Large intestine (tissue), 3 donors: ENCODE measurements around the gene ZFR2. TPM values are rescaled to one million over a fixed set of nuclear protein-coding genes. Genes with fewer than 3 reads are reported as not detected.
"Not testable (repeated sequence)": the region's sequence is repeated elsewhere in the genome, so short reads cannot be mapped to it uniquely, and the experiment has no call there.

Experiments
- DNase-seq, 2 donors: peaks; one replicate each; pipeline versions ENCODE4 v3.0.0 to v3.0.0-alpha.2; 2013
- H3K27ac ChIP-seq: one replicate; pipeline ENCODE4 v1.5.1; 2013; ENCODE audit warnings: low read length
- H3K27me3 ChIP-seq: 2 replicates; pipeline ENCODE4 v1.6.1; 2013; ENCODE audit warnings: low read length; ENCODE audit not compliant: control insufficient read depth, insufficient read depth
- H3K36me3 ChIP-seq: 2 replicates; pipeline ENCODE4 v1.6.1; 2013; ENCODE audit warnings: low read length; ENCODE audit not compliant: control insufficient read depth, insufficient read depth
- H3K4me1 ChIP-seq: one replicate; pipeline ENCODE4 v1.6.1; 2013; ENCODE audit warnings: low read length; ENCODE audit not compliant: control insufficient read depth, insufficient read depth
- H3K4me3 ChIP-seq: one replicate; pipeline ENCODE4 v1.5.1; 2013; ENCODE audit warnings: low read length
- H3K9me3 ChIP-seq: one replicate; pipeline ENCODE4 v1.6.1; 2013; ENCODE audit warnings: mild to moderate bottlenecking, low read depth, low read length, moderate library complexity; ENCODE audit not compliant: control insufficient read depth
- WGBS: methylation state at CpG from one replicate; pipeline ENCODE4 v1.1.5; 2013; ENCODE audit warnings: low lambda C conversion rate; ENCODE audit not compliant: insufficient coverage; 5-methylcytosine and 5-hydroxymethylcytosine counted together
- polyA plus RNA-seq: library from polyadenylated mRNA; unstranded; fragments of 120-200 nt; gene quantifications from one replicate; pipeline ENCODE4 v1.2.1, GENCODE V29; 2013

ZFR2 gene
- polyA plus RNA-seq, 1 donor = 1.8 TPM

DNA sequence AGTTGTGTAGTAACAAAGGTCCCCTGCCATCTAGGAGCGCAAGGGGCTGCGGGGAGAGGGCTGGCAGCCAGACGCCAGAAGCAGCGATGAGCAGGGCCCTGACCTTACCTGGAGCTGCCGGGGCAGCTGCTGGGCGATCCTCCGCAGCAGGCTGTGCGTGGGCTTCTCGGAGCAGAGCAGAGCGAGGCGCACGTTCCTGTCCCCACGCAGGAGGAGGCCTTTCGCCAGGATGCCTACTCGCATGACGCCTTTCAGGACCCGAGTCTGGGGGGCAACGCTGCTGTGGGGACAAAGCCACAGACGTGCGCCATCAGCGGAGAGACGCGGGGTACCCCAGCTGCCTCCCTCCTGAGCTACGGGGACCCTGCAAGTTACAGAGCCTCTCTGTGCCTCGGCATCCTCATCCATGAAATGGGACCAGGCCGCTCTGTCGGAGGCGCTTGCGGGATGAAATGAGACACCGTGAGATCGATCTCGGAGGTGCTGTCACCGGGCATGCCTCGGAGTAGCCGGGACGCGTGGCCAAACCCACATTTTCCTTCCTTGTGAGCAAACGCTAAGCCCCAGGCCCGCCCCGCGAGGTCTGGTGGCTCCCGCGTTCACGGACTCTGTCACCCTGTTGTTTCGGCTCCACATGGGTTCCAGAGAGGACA lies 52.1 kb downstream of the ZFR2 start:
- no peak for DNase-seq
- Histone ChIP-seq H3K27me3 (no peaks in the 10 kb centered on the region), H3K4me3 (no peak overlapping the region), H3K36me3 (no peaks in the 10 kb centered on the region), H3K27ac (no peak overlapping the region), H3K4me1 (no peaks in the 10 kb centered on the region), H3K9me3 (no peaks in the 10 kb centered on the region)
- WGBS = no CpG with 5 or more reads among the region's 45 CpGs

GRCh38 chr19:3816148-3816547 lies 52.7 kb downstream of the ZFR2 start:
- not testable (repeated sequence) for H3K9me3 ChIP-seq, H3K27ac ChIP-seq, H3K27me3 ChIP-seq, H3K4me3 ChIP-seq, H3K4me1 ChIP-seq, DNase-seq, H3K36me3 ChIP-seq
- WGBS = no CpG with 5 or more reads among the region's 9 CpGs

- DNase-seq = no peak
- 80% methylated on average over 1 of the region's 4 CpGs for WGBS
- Histone ChIP-seq H3K9me3 (peaks cover 2% of the 10 kb centered on the region), H3K27me3 (no peaks in the 10 kb centered on the region), H3K4me3 (no peak overlapping the region), H3K27ac (no peak overlapping the region), H3K36me3 (no peaks in the 10 kb centered on the region), H3K4me1 (no peaks in the 10 kb centered on the region)
Observed at GRCh38 chr19:3814648-3815047, 54.2 kb downstream of the ZFR2 start.

- no CpG with 5 or more reads among the region's 22 CpGs for WGBS
Observed at GRCh38 chr19:3813473-3814392, 55.1 kb downstream of the ZFR2 start.

DNA sequence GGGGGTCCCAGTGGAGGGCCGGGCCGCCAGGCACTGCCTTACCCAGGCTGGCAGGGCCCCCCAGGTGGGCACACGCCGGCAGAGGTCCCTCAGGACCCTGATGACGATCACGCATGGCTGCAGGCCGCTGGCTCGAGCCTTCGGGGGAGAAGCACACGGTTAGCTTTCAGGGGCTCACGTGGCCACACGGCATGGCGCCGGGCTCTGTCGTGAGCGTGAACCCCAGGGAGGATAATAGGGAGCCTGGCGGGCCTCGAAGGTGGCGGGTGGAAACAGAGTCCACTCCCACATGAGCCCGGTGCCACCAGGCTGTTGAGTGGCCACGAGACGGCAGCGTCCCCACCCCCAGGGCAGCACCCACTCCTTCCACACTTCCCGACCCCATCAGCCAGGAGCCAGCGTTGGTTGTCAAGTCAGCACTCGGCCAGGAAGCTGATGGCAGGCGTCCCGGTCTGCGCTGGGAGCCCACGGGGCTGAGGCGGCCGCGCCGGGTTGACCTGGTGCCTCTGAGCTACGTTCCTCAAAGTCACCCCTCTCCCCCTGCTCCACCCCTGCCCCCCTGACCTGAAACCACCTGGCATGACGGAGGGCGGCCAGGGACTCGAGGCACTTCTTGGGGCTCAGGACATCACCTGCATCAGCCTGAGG lies 58.0 kb downstream of the ZFR2 start:
- H3K4me1 ChIP-seq = no peaks in the 10 kb centered on the region
- WGBS = no CpG with 5 or more reads among the region's 38 CpGs
- no peaks in the 10 kb centered on the region for H3K36me3 ChIP-seq
- no peaks in the 10 kb centered on the region for H3K27me3 ChIP-seq
- no peak for DNase-seq
- H3K9me3 ChIP-seq = peaks cover 7% of the 10 kb centered on the region
- H3K27ac ChIP-seq = no peak overlapping the region
- H3K4me3 ChIP-seq = no peak overlapping the region

More at GRCh38 chr19:3813473-3814392, 55.1 kb downstream of the ZFR2 start:
- Histone ChIP-seq H3K27ac (no peak overlapping the region), H3K4me3 (no peak overlapping the region), H3K4me1 (no peaks in the 10 kb centered on the region), H3K36me3 (no peaks in the 10 kb centered on the region), H3K9me3 (peaks cover 4% of the 10 kb centered on the region), H3K27me3 (no peaks in the 10 kb centered on the region)
- DNase-seq = no peak

- peaks cover 7% of the 10 kb centered on the region for H3K9me3 ChIP-seq
- no peak overlapping the region for H3K27ac ChIP-seq
- no peak for DNase-seq
- no peak overlapping the region for H3K4me3 ChIP-seq
- H3K27me3 ChIP-seq = no peaks in the 10 kb centered on the region
- 60% methylated on average over 1 of the region's 26 CpGs for WGBS
- no peaks in the 10 kb centered on the region for H3K4me1 ChIP-seq
- H3K36me3 ChIP-seq = no peaks in the 10 kb centered on the region
Observed at GRCh38 chr19:3809881-3810707, 58.7 kb downstream of the ZFR2 start.

GRCh38 chr19:3808420-3809143 lies 60.3 kb downstream of the ZFR2 start:
- Histone ChIP-seq H3K27ac (no peak overlapping the region), H3K27me3 (peaks cover 2% of the 10 kb centered on the region), H3K4me3 (no peak overlapping the region), H3K4me1 (no peaks in the 10 kb centered on the region), H3K9me3 (peaks cover 7% of the 10 kb centered on the region), H3K36me3 (no peaks in the 10 kb centered on the region)
- no peak for DNase-seq
- no CpG with 5 or more reads among the region's 33 CpGs for WGBS

DNA sequence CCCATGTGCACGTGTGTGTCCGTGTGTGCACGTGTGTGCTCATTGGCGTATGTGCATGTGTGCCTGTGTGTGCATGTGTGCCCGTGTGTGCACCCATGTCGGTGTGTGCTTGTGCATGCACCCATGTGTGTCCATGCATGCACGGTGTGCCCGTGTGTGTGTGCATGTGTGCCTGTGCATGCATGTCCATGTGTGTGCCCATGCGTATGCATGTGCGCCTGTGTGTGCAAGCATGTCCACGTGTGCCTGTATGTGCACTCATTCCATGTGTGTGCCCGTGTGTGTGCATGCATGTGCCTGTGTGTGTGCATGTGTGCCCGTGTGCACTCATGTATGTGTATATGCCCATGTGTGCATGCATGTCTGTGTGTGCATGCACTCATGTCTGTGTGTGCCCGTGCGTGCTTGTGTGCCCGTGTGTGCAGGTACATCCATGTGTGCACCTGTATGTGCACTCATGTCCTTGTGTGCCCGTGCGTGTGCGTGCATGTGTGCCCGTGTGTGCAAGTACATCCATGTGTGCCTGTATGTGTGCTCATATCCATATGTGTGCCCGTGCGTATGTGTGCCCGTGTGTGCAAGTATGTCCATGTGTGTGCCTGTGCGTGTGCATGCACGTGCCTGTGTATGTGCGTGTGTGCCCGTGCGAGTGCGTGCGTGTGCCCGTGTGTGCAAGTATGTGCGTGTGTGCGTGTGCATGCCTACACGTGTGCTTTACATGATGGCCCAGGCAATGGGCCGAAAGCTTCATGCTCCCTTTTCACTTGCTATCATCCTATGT lies 61.1 kb downstream of the ZFR2 start:
- no peak for DNase-seq
- WGBS = 90% methylated on average over 2 of the region's 35 CpGs
- H3K4me3 ChIP-seq = no peak overlapping the region
- H3K27ac ChIP-seq = no peak overlapping the region
- H3K36me3 ChIP-seq = no peaks in the 10 kb centered on the region
- H3K27me3 ChIP-seq = peaks cover 8% of the 10 kb centered on the region
- H3K4me1 ChIP-seq = no peaks in the 10 kb centered on the region
- H3K9me3 ChIP-seq = peaks cover 7% of the 10 kb centered on the region

DNA sequence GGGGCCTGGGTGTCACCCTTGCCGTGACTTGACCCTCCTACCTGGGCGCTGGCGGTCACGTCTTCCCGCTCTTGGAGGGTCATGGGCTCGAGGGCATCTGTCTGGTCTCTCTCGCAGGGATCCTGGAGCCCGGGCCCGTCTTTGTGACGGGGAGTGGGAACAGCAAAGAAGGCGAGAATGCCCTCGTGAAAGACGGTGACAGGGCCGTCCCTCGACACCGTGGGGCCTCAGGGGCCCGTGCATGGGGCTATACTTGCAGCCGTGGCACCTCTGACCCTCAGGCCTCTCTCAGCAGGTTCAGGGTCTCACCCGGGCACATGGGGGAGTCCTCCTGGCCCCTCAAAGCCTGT lies 61.7 kb downstream of the ZFR2 start:
- no peak overlapping the region for H3K4me3 ChIP-seq
- H3K36me3 ChIP-seq = no peaks in the 10 kb centered on the region
- DNase-seq = no peak
- H3K27me3 ChIP-seq = peaks cover 11% of the 10 kb centered on the region
- WGBS = no CpG with 5 or more reads among the region's 19 CpGs
- H3K9me3 ChIP-seq = peaks cover 7% of the 10 kb centered on the region
- no peaks in the 10 kb centered on the region for H3K4me1 ChIP-seq
- H3K27ac ChIP-seq = no peak overlapping the region
